Progenitor cell of endocrine pancreas (in vitro differentiated cells): Measurements from ENCODE around the gene MPDZ. TPM values are rescaled to one million over a fixed set of nuclear protein-coding genes. Genes with fewer than 3 reads are reported as not detected.

Source experiments
- DNase-seq: peaks from one replicate; pipeline ENCODE4 v3.0.0; 2021; ENCODE audit warnings: low spot score; ENCODE audit not compliant: unreplicated experiment
- H3K27ac Mint-ChIP-seq: 2 replicates; pipeline ENCODE4 v1.8.0; 2021; ENCODE audit warnings: mild to moderate bottlenecking, moderate library complexity, mixed read lengths
- H3K27me3 Mint-ChIP-seq: 2 replicates; pipeline ENCODE4 v1.8.0; 2021; ENCODE audit warnings: mixed read lengths
- H3K36me3 Mint-ChIP-seq: 2 replicates; pipeline ENCODE4 v1.8.0; 2022; ENCODE audit warnings: mixed read lengths; ENCODE audit not compliant: insufficient read depth
- H3K4me1 Mint-ChIP-seq: 2 replicates; pipeline ENCODE4 v1.8.0; 2021; ENCODE audit warnings: low read depth, mixed read lengths
- H3K4me3 Mint-ChIP-seq: 2 replicates; pipeline ENCODE4 v1.8.0; 2021; ENCODE audit warnings: low read depth, mild to moderate bottlenecking, moderate library complexity, mixed read lengths
- H3K9me3 Mint-ChIP-seq: 2 replicates; pipeline ENCODE4 v1.8.0; 2021; ENCODE audit warnings: low read depth, mixed read lengths
- CTCF ChIP-seq: fragments of 200-600 bp; sonication (generic); IDR thresholded peaks from one replicate; pipeline ENCODE4 v1.5.0; 2021; ENCODE audit warnings: antibody characterized with exemption, mild to moderate bottlenecking; ENCODE audit not compliant: unreplicated experiment
- total RNA-seq: library from RNA; stranded (reverse); gene quantifications from 2 replicates; pipeline ENCODE4 v1.2.1, GENCODE V29; 2021

The MPDZ gene
- total RNA-seq, 1 donor from 2014 or later: 65.1 TPM

DNA sequence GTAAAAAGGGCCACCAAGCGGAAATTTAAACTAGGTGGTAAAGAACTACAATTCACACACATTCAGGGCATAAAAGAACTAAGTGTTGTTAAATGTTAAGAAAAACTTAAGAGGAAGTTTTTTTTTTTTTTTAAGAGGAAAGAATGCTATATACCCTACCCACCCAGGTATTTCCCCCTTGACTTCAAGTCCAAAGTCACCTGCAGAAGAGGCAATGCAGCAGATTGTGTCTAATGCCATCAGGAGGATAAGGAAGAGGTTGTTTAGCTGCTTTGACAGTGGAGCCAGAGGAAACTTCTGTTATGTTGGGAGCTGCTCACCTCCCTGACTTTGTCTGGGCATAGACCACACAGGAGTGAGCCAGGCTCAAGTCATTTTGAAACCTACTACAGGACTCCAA lies 69.2 kb downstream of the MPDZ start:
- Mint-ChIP-seq H3K27me3 (no peaks in the 10 kb centered on the region), H3K27ac (peak overlapping the region; percentile 62)

DNA sequence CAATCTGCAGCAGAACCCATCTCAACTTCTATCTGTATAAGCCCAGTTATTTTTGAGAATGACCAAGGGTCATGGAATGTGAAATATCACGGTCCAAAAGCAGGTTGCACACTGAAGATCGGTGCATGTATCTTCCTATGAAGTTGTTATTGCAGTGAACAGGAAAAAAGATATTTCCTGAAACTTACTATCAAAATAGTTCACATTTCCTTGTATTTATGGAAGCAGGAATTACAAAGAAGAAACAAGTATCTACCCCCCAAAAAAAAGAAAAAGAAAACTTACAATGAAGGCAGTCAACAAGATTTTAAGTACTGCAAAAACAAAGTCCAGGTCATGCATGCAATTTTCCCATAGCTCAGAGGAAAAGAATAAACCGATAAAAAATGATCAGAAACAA lies 70.0 kb downstream of the MPDZ start:
- peaks cover 11% of the 10 kb centered on the region for H3K36me3 Mint-ChIP-seq
- no peak overlapping the region for H3K27ac Mint-ChIP-seq
- no peaks in the 10 kb centered on the region for H3K9me3 Mint-ChIP-seq
- DNase-seq: no peak
- TF ChIP-seq CTCF: no peak
- H3K4me3 Mint-ChIP-seq: no peak overlapping the region
- no peaks in the 10 kb centered on the region for H3K4me1 Mint-ChIP-seq
- H3K27me3 Mint-ChIP-seq: no peaks in the 10 kb centered on the region

More for the DNA sequence above, 69.2 kb downstream of the MPDZ start:
- no peak for DNase-seq
- no peak for TF ChIP-seq CTCF
- Mint-ChIP-seq H3K4me1 (no peaks in the 10 kb centered on the region), H3K9me3 (no peaks in the 10 kb centered on the region), H3K4me3 (no peak overlapping the region), H3K36me3 (peaks cover 17% of the 10 kb centered on the region)

DNA sequence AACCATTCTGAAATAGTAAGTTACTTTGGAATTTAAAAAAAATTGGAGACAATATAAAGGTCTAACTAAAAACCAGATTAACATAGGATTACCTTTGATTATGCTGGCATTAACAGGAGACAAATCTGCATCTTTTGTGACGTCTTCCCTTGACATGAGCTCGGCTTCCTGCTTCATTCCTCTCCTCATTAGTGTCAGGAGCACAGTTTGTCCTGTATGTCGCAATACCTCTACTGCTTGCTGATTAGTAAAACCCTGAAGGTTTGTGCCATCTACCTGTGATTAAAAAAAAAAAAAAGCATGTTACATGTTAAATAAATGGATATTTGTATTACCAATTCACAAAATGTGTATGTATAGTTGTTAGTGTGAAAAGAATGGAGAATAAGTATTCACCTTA lies 73.7 kb downstream of the MPDZ start:
- no peak for DNase-seq
- TF ChIP-seq CTCF: no peak
- peaks cover 5% of the 10 kb centered on the region for H3K4me1 Mint-ChIP-seq
- H3K9me3 Mint-ChIP-seq: no peaks in the 10 kb centered on the region
- no peak overlapping the region for H3K4me3 Mint-ChIP-seq
- H3K27ac Mint-ChIP-seq: no peak overlapping the region
- no peaks in the 10 kb centered on the region for H3K27me3 Mint-ChIP-seq
- peaks cover 20% of the 10 kb centered on the region for H3K36me3 Mint-ChIP-seq

GRCh38 chr9:13190040-13190439 lies 89.5 kb downstream of the MPDZ start:
- Mint-ChIP-seq H3K4me3 (no peak overlapping the region), H3K27ac (no peak overlapping the region), H3K9me3 (no peaks in the 10 kb centered on the region), H3K36me3 (peaks cover 18% of the 10 kb centered on the region), H3K4me1 (no peaks in the 10 kb centered on the region), H3K27me3 (no peaks in the 10 kb centered on the region)
- no peak for TF ChIP-seq CTCF
- no peak for DNase-seq

GRCh38 chr9:13189362-13189761 lies 90.1 kb downstream of the MPDZ start:
- Mint-ChIP-seq H3K27me3 (no peaks in the 10 kb centered on the region), H3K9me3 (no peaks in the 10 kb centered on the region), H3K4me3 (no peak overlapping the region), H3K4me1 (no peaks in the 10 kb centered on the region), H3K36me3 (peaks cover 17% of the 10 kb centered on the region), H3K27ac (no peak overlapping the region)
- no peak for DNase-seq
- no peak for TF ChIP-seq CTCF

- Mint-ChIP-seq H3K9me3 (no peaks in the 10 kb centered on the region), H3K27ac (no peak overlapping the region), H3K36me3 (peaks cover 14% of the 10 kb centered on the region), H3K4me3 (no peak overlapping the region), H3K27me3 (no peaks in the 10 kb centered on the region), H3K4me1 (peaks cover 3% of the 10 kb centered on the region)
- DNase-seq: no peak
- TF ChIP-seq CTCF: no peak
Observed at GRCh38 chr9:13186774-13187173, 92.7 kb downstream of the MPDZ start.
